Mesodermal cell (in vitro differentiated cells): ENCODE data around the gene NPIPA5.
"Not testable (repeated sequence)": the region's sequence is repeated elsewhere in the genome, so short reads cannot be mapped to it uniquely, and the experiment has no call there.

ENCODE experiments used
- H3K27ac ChIP-seq: 2 replicates; pipeline ENCODE4 v1.7.0; 2013; ENCODE audit warnings: mild to moderate bottlenecking, low read depth, low read length, moderate library complexity; ENCODE audit not compliant: severe bottlenecking
- H3K36me3 ChIP-seq: 2 replicates; pipeline ENCODE4 v1.7.1; 2013; ENCODE audit warnings: mild to moderate bottlenecking, low read length, moderate library complexity; ENCODE audit not compliant: control insufficient read depth, insufficient read depth
- H3K4me1 ChIP-seq: one replicate; pipeline ENCODE4 v1.7.1; 2013; ENCODE audit warnings: mild to moderate bottlenecking, low read length; ENCODE audit not compliant: insufficient read depth, control insufficient read depth, poor library complexity, severe bottlenecking
- H3K4me3 ChIP-seq: 2 replicates; pipeline ENCODE4 v1.7.0; 2013; ENCODE audit warnings: low read length, control low read depth, mild to moderate bottlenecking; ENCODE audit not compliant: insufficient read depth, poor library complexity, severe bottlenecking; ENCODE audit errors: extremely low read depth
- H3K9me3 ChIP-seq: 2 replicates; pipeline ENCODE4 v1.7.1; 2013; ENCODE audit warnings: mild to moderate bottlenecking, low read length, moderate library complexity; ENCODE audit not compliant: control insufficient read depth
- WGBS, 2 experiments: methylation state at CpG; one replicate each; pipeline ENCODE4 v1.1.5; 2013; ENCODE audit warnings: missing lambda C conversion rate in 2 of 2; ENCODE audit not compliant: insufficient coverage in 2 of 2; 5-methylcytosine and 5-hydroxymethylcytosine counted together

NPIPA5 gene

DNA sequence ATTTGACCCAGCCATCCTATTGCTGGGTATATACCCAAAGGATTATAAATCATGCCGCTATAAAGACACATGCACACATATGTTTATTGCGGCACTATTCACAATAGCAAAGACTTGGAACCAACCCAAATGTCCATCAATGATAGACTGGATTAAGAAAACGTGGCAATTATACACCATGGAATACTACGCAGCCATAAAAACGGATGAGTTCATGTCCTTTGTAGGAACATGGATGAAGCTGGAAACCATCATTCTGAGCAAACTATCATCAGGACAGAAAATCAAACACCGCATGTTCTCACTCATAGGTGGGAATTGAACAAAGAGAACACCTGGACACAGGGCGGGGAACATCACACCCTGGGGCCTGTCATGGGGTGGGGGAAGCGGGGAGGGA is 14.9 kb upstream of the NPIPA5 start:
- WGBS, 2 experiments = 90% methylated on average over 2 of the region's 8 CpGs; no CpG with 5 or more reads in 1 of the 2 experiments
- not testable (repeated sequence) for H3K4me1 ChIP-seq, H3K9me3 ChIP-seq, H3K36me3 ChIP-seq, H3K27ac ChIP-seq, H3K4me3 ChIP-seq

DNA sequence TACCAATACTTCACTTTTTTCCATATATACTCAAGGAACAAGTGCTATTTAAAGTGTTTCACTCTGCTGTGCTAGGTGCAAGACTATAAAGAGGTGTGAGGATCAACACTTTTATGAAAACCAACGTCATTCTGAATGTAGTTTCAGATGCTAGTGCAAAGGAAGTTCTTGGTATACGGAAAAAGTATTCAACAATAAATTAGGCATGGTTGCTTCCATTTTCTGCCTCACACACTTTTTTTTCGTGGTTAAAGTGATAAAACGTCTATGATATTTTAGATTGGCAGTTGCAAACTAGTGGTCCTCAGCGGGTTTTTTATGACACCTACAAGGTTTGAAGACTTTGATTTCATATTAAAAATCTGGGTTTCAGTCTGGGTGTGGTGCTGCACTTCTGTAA is 11.8 kb upstream of the NPIPA5 start:
- not testable (repeated sequence) for H3K4me3 ChIP-seq, H3K36me3 ChIP-seq, H3K4me1 ChIP-seq, H3K27ac ChIP-seq, H3K9me3 ChIP-seq
- 94 to 100% methylated on average over 2 to 3 of the region's 5 CpGs for WGBS, 2 experiments

DNA sequence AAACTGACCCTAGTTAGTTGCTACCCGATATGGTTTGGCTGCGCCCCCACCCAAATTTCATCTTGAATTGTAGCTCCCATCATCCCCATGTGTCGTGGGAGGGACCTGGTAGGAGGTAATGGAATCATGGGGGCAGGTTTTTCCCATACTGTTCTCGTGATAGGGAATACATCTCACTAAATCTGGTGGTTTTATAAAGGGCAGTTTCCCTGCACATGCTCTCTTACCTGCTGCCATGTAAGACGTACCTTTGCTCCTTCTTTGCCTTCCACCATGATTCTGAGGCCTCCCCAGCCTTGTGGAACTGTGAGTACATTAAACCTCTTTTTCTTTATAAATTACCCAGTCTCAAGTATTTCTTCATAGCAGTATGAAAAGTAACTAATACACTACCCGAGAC is 10.0 kb upstream of the NPIPA5 start:
- not testable (repeated sequence) for H3K4me1 ChIP-seq, H3K4me3 ChIP-seq, H3K9me3 ChIP-seq, H3K27ac ChIP-seq, H3K36me3 ChIP-seq
- no CpG with 5 or more reads among the region's 6 CpGs for WGBS, 2 experiments

DNA sequence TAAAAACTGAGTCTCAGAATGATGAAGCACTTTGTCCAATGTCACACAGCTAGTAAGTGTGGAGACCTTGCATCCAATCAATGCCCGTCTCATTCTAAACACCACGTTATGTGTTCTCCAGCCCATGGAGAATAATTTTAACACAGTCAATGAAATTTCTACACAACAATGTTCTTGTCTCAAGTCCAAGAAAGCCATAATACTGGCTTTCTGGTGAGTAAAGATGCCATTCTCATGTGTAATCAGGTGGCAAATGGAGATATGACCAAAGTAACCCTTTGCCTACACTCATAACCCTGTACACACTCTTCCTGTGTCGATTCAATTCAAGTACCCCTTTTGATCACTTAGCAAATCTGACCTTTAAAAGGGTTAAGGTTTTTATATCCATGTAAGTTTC is 4.7 kb upstream of the NPIPA5 start:
- H3K4me3 ChIP-seq = not testable (repeated sequence)

GRCh38 chr16:15357495-15357894 is 20.6 kb downstream of the NPIPA5 start:
- not testable (repeated sequence) for H3K4me1 ChIP-seq, H3K36me3 ChIP-seq, H3K4me3 ChIP-seq, H3K9me3 ChIP-seq, H3K27ac ChIP-seq
- WGBS, 2 experiments = no CpG with 5 or more reads among the region's 7 CpGs

More for the DNA sequence above, 4.7 kb upstream of the NPIPA5 start:
- no CpG with 5 or more reads among the region's 3 CpGs for WGBS, 2 experiments
- H3K27ac ChIP-seq, H3K36me3 ChIP-seq, H3K4me1 ChIP-seq, H3K9me3 ChIP-seq: not testable (repeated sequence)

- WGBS, 2 experiments = no CpG with 5 or more reads among the region's 2 CpGs
- H3K9me3 ChIP-seq, H3K27ac ChIP-seq, H3K4me3 ChIP-seq, H3K4me1 ChIP-seq, H3K36me3 ChIP-seq: not testable (repeated sequence)
These were observed 23.2 kb downstream of the NPIPA5 start for GRCh38 chr16:15354846-15355245.

DNA sequence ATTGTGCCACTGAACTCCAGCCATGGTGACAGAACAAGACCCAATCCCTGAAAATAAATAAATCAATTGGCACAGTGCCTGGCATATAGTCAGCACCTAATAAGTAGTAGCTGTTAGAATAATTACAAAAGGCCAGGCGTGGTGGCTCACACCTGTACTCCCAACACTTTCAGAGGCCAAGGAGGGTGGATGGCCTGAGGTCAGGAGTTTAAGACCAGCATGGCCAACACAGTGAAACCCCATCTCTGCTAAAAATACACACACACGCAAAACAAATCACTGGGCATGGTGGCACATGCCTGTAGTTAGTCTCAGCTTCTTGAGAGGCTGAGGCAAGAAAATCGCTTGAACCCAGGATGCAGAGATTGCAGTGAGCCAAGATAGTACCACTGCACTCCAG is 25.2 kb downstream of the NPIPA5 start:
- not testable (repeated sequence) for H3K27ac ChIP-seq, H3K36me3 ChIP-seq, H3K4me3 ChIP-seq, H3K9me3 ChIP-seq, H3K4me1 ChIP-seq
- no CpG with 5 or more reads among the region's 3 CpGs for WGBS, 2 experiments

DNA sequence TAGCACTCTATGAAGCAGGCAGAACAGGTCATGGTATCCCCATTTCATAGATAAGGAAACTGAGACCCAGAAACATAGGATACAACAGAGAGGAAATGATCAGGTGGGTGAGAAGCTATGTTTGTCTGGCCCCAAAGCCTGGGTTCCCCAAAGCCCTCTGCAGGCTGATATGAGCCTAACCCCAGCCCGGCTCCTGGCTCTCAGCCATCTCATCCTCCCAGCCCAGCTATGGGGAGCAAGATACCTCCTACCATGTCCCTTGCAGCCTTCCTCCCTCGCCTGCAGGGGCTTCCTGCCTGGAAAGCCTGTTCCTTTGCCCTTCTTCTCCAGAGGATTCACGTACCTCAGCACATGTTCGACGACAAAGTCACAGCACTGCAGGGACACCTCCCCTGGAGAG is 26.3 kb downstream of the NPIPA5 start:
- WGBS, 2 experiments = no CpG with 5 or more reads among the region's 5 CpGs
- H3K36me3 ChIP-seq, H3K27ac ChIP-seq, H3K4me3 ChIP-seq, H3K4me1 ChIP-seq, H3K9me3 ChIP-seq: not testable (repeated sequence)

DNA sequence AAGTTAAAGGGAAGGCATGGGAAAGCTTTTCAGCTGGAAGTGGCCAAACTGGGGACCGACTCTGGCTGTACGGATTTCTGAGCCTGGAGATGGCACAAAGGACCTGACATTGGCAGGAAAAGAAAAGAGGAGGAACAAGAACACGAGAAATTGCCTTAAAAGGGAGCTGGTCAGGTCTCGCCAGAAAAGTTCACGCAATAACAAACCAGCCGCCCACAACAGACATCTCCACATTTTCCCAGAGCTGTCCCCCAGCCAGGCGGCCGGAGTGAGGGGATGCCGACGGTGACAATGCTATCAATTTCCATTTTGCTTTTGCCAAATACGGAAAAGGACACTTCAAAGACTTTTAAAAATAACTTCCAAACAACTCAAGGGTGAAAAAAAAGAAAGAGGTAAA is 26.8 kb downstream of the NPIPA5 start:
- H3K4me1 ChIP-seq, H3K27ac ChIP-seq, H3K9me3 ChIP-seq, H3K36me3 ChIP-seq, H3K4me3 ChIP-seq: not testable (repeated sequence)
- no CpG with 5 or more reads among the region's 11 CpGs for WGBS, 2 experiments

DNA sequence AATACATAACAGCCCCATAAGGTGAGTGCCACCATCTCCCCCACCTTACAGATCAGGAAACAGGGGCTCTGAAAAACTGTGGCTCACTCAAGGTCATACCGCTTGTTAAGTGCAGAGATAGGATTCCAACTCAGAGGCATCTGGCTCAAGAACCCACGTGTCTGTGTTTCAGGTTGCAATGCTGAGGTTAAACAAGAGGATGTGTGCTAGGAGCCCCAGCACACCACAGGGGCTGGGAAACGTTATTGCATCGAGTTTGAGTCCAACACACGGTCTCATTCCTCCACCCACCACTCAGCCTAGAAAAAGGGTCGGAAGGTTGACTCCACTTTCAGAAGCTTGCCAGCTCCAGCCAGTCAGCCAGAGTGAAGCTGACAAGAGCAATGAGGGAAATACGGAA is 29.4 kb downstream of the NPIPA5 start:
- not testable (repeated sequence) for H3K4me1 ChIP-seq, H3K27ac ChIP-seq, H3K9me3 ChIP-seq, H3K36me3 ChIP-seq, H3K4me3 ChIP-seq
- WGBS, 2 experiments = no CpG with 5 or more reads among the region's 7 CpGs

- WGBS, 2 experiments = no CpG with 5 or more reads among the region's 1 CpG
- H3K27ac ChIP-seq, H3K4me1 ChIP-seq, H3K36me3 ChIP-seq, H3K4me3 ChIP-seq, H3K9me3 ChIP-seq: not testable (repeated sequence)
These were observed 35.8 kb downstream of the NPIPA5 start for GRCh38 chr16:15342337-15342736.

- not testable (repeated sequence) for H3K4me1 ChIP-seq, H3K9me3 ChIP-seq, H3K27ac ChIP-seq, H3K4me3 ChIP-seq, H3K36me3 ChIP-seq
- no CpG with 5 or more reads among the region's 5 CpGs for WGBS, 2 experiments
These were observed 39.1 kb downstream of the NPIPA5 start for GRCh38 chr16:15338986-15339385.
